HCT116 (cell line): ENCODE data around the gene ZFP36L2.

Experiments
- CBX3 ChIP-seq: IDR thresholded peaks from 2 replicates; pipeline ENCODE4 v1.6.1; 2012; ENCODE audit warnings: low read depth
- ELF1 ChIP-seq: IDR thresholded peaks from 2 replicates; pipeline ENCODE4 v1.6.1; 2012; ENCODE audit warnings: low read depth, borderline replicate concordance
- EZH2 ChIP-seq: fragments of 200-600 bp; sonication (generic); IDR thresholded peaks from 2 replicates; pipeline ENCODE4 v1.6.1; 2017; ENCODE audit warnings: antibody characterized with exemption, mixed run types
- MAX ChIP-seq: IDR thresholded peaks from 2 replicates; pipeline ENCODE4 v1.6.1; 2012
- POLR2A ChIP-seq: IDR thresholded peaks from 2 replicates; pipeline ENCODE4 v1.7.0; 2011; ENCODE audit warnings: borderline replicate concordance; ENCODE audit not compliant: insufficient read depth, insufficient read length; ENCODE audit errors: extremely low read depth
- SIN3A ChIP-seq: IDR thresholded peaks from 2 replicates; pipeline ENCODE4 v1.6.1; 2012; ENCODE audit warnings: low read depth
- TF ChIP-seq, protein P1 (sequence below), 3 experiments: fragments of 200-600 bp in 1 of 3; sonication (generic) in 1 of 3; IDR thresholded peaks in 2 of 3; conservative IDR thresholded peaks in 1 of 3; 2 replicates each; pipeline ENCODE4 v1.5.1; 2012 to 2017; ENCODE audit warnings: low read depth in 2 of 3, low read length in 2 of 3, antibody characterized with exemption in 1 of 3, borderline replicate concordance in 1 of 3, control low read depth in 1 of 3, mild to moderate bottlenecking in 1 of 3, mixed read lengths in 1 of 3, mixed run types in 1 of 3, moderate library complexity in 1 of 3; ENCODE audit not compliant: insufficient read depth in 1 of 3

DNA sequence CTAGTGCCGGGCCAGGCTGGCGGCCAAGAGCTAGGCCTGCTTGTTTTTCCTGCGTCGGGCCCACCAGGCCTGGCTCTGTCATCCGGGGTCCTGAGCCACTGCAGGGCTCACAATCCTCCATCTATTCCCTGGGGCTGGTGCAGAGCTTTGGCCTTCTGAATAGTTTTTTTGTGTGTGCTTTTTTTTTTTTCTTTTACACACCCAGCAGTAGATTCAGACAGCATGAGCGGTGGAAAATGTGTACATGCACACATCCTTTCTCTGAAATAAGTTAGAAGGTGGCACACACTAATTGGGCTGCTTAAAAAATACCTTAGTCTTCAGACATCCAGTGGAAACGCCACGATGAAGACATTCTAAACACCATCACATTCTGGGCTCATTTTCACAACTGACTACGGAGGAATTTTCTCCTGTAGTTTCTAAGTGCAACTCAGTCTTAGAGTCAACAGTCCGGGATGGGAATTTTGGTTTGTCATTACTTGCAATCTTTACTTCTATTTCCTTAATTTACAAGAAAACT is 6.1 kb downstream of the ZFP36L2 start:
- TF ChIP-seq EZH2, result no peak
- TF ChIP-seq, protein P1, sequence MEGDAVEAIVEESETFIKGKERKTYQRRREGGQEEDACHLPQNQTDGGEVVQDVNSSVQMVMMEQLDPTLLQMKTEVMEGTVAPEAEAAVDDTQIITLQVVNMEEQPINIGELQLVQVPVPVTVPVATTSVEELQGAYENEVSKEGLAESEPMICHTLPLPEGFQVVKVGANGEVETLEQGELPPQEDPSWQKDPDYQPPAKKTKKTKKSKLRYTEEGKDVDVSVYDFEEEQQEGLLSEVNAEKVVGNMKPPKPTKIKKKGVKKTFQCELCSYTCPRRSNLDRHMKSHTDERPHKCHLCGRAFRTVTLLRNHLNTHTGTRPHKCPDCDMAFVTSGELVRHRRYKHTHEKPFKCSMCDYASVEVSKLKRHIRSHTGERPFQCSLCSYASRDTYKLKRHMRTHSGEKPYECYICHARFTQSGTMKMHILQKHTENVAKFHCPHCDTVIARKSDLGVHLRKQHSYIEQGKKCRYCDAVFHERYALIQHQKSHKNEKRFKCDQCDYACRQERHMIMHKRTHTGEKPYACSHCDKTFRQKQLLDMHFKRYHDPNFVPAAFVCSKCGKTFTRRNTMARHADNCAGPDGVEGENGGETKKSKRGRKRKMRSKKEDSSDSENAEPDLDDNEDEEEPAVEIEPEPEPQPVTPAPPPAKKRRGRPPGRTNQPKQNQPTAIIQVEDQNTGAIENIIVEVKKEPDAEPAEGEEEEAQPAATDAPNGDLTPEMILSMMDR (IDR thresholded peaks at IDR 0.05 in 2 of 3, conservative IDR thresholded peaks at IDR 0.05 in 1 of 3; ENCODE audit: borderline replicate concordance in 1 of 3, insufficient read depth in 1 of 3, low read depth in 2 of 3, low read length in 2 of 3), result no peak
- TF ChIP-seq SIN3A, result no peak
- TF ChIP-seq POLR2A, result no peak
- no peak for TF ChIP-seq CBX3
- TF ChIP-seq ELF1, result no peak
- TF ChIP-seq MAX, result no peak
